AG10803 (cell line): ENCODE data around the gene ZKSCAN7.
A peak's percentile ranks its signal among the peaks of the same experiment; 100 is the strongest.

ENCODE experiments used
- DNase-seq: peaks from one replicate; pipeline ENCODE4 v3.0.0; 2010; ENCODE audit warnings: low read depth
- H3K4me3 ChIP-seq: 2 replicates; pipeline ENCODE4 v1.5.1; 2011; ENCODE audit warnings: mild to moderate bottlenecking, low read length, control low read depth
- CTCF ChIP-seq: conservative IDR thresholded peaks from 2 replicates; pipeline ENCODE4 v1.5.1; 2011; ENCODE audit warnings: mild to moderate bottlenecking, low read length, control low read depth, inconsistent platforms

Gene ZKSCAN7

DNA sequence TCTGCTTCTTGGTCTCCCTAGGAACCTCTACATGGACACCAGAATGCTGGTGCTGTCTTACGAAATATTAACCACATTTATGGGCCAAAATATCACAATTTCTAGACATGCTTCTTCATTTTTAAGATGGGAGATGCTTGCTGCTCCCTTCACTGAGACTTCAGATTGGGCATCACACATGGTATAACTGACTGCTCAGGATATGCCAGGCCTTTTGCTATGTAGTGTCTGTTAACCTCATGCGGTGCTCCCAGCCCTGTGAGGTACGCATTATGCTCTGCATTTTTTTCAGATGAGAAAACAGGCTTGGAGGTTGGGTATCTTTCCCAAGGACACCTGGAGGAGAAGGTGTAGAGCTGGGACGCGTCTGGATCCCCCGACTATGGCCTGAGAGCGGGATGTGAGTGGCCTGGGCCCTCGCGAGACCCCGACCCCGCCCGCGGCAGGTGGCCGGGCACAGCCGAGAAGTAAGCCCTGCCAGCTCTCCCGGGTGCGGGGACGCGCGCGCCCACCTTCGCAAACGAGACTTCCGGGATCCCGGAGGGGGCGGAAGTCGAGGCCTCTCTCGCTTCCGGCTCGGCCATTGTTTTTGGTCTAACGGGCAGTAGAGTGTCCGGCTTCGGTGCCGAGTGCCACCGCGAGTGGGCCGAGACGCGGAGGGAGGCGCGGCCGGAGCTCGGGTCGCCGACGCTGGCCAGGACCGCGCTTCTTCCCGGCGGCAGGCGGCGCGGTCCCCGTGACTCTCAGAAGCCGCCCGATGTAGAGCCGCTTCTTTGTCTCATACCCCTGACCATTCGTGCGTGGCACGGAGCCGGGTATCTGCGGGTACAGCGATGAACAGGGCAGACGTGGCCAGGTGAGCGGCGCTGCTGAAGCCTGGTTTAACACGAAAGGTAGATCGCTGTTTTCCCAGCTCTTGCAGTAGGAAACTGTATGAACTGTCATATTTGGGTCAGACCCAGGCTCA lies at the start of gene ZKSCAN7:
ZKSCAN7 (plus strand) TSS at position 568 of the 967 bp plus-strand sequence. CDS start 1,855 bp downstream, outside the sequence.
- peak; percentile 58 for DNase-seq
- TF ChIP-seq CTCF: no peak
- peak within 1 kb of the TSS; percentile 73 for H3K4me3 ChIP-seq

- DNase-seq: no peak
- no peak for TF ChIP-seq CTCF
- H3K4me3 ChIP-seq: no peak overlapping the region
These were observed 48.4 kb upstream of the ZKSCAN7 start for GRCh38 chr3:44506556-44506955.

- no peak overlapping the region for H3K4me3 ChIP-seq
- no peak for TF ChIP-seq CTCF
- no peak for DNase-seq
These were observed 48.0 kb upstream of the ZKSCAN7 start for GRCh38 chr3:44506961-44507360.

- no peak for DNase-seq
- no peak for TF ChIP-seq CTCF
- peak overlapping the region; percentile 68 for H3K4me3 ChIP-seq
These were observed 45.5 kb upstream of the ZKSCAN7 start for GRCh38 chr3:44509393-44509921.

DNA sequence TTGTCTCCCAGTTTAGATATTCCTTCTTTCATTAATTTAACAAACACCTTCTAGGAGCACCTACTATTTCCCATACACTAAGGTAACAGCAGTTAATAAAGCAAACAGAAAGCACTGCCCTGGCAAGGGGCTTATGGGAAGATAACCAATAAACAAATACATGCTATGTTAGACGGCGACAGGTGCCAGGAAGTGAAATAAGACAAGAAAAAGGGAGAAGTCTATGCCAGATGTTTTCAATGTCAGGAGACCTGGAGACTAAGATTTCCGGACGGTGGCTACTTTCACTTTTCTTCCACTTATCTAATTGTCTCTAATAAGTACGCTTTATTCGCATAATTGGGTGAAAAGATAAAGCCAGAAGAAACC lies 45.0 kb upstream of the ZKSCAN7 start:
- peak; percentile 17 for DNase-seq

DNA sequence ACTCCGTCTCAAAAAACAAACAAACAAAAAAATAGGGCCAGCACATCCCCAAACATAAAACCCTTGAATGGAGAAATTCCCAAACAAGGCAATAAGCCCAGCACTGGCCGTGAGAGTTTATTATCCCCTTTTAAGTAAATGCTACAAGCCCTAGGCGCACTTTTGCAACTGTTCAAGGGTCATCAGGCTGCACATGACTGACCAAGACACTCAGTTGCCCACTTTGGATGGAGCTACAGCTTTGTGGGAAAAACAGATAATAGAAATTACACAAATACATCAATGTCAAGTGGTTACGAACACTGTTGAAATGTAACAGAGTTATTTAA lies 43.8 kb upstream of the ZKSCAN7 start:
- H3K4me3 ChIP-seq: peak overlapping the region; percentile 68
- DNase-seq: peak; percentile 2
- TF ChIP-seq CTCF: no peak

More for the DNA sequence above, 45.0 kb upstream of the ZKSCAN7 start:
- no peak for TF ChIP-seq CTCF
- peak overlapping the region; percentile 68 for H3K4me3 ChIP-seq

- TF ChIP-seq CTCF: no peak
- no peak for DNase-seq
- H3K4me3 ChIP-seq: no peak overlapping the region
These were observed 41.5 kb upstream of the ZKSCAN7 start for GRCh38 chr3:44513513-44513912.
